BLaER1 treated with 17β-estradiol and CSF1 and Interleukin-3, amounts not matched to agents 10 nM and 100 nM (cell line): ENCODE measurements around the gene MINDY4.

Source experiments
- H3K27ac ChIP-seq, 11 experiments: shearing (Covaris generic); formaldehyde crosslinking; 2 replicates each; pipeline ENCODE4 v1.8.1; 2022
- H3K27me3 ChIP-seq, 11 experiments: shearing (Covaris generic); formaldehyde crosslinking; 2 replicates each; pipeline ENCODE4 v1.8.1; 2022
- H3K36me3 ChIP-seq, 11 experiments: shearing (Covaris generic); formaldehyde crosslinking; 2 replicates each; pipeline ENCODE4 v1.8.1; 2022
- H3K4me1 ChIP-seq, 10 experiments: shearing (Covaris generic); formaldehyde crosslinking; 2 replicates each; pipeline ENCODE4 v1.8.1; 2022
- H3K4me2 ChIP-seq, 11 experiments: shearing (Covaris generic); formaldehyde crosslinking; 2 replicates each; pipeline ENCODE4 v1.8.1; 2022
- H3K4me3 ChIP-seq, 10 experiments: shearing (Covaris generic); formaldehyde crosslinking; 2 replicates each; pipeline ENCODE4 v1.8.1; 2022
- H3K9ac ChIP-seq, 11 experiments: shearing (Covaris generic); formaldehyde crosslinking; 2 replicates each; pipeline ENCODE4 v1.8.1; 2022
- H3K9me3 ChIP-seq, 11 experiments: shearing (Covaris generic); formaldehyde crosslinking; replicated peaks in 1 of 11; 2 replicates each; pipeline ENCODE4 v1.8.1; 2022
- H4K20me1 ChIP-seq, 11 experiments: shearing (Covaris generic); formaldehyde crosslinking; 2 replicates each; pipeline ENCODE4 v1.8.1; 2022
- Cebpa-rat ChIP-seq, 11 experiments: shearing (Covaris generic); IDR thresholded peaks; 2 replicates each; pipeline ENCODE4 v1.8.1; 2022

The MINDY4 gene

DNA sequence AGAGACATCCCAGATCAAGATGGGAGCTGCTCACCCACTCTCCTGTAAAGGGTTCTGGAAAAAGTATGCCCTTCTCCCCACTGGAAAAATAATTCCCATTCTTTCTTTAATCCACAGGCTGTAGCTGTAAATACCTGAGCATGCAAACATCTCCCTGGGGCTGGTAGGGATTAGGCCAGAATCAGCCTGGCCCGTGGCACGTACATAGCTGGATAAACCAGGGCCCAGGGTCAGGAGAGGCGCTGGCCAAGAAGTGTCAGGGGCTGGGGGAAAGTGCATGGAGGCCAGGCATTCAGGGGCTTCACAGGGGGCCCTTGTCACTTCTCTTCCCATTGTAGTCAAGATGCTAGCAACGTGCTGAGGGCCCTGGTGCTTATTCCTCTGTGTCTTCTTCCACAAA lies 109.7 kb downstream of the MINDY4 start:
- Histone ChIP-seq H3K4me2 (peak overlapping the region in 4 of 11 experiments; percentile 35 to 75 (median 53); a peak in 6 of 22 replicates), H3K27ac (no peak overlapping the region), H3K4me3 (no peak overlapping the region), H4K20me1 (no peaks in the 10 kb centered on the region), H3K27me3 (peaks cover 0 to 6% (median 0%) of the 10 kb centered on the region in 11 experiments; a peak in 1 of 22 replicates), H3K4me1 (peaks cover 17 to 51% (median 45%) of the 10 kb centered on the region in 10 experiments), H3K9ac (no peak overlapping the region), H3K36me3 (no peaks in the 10 kb centered on the region), H3K9me3 (no peaks in the 10 kb centered on the region)
- TF ChIP-seq Cebpa-rat (IDR thresholded peaks at IDR 0.05), result no peak

DNA sequence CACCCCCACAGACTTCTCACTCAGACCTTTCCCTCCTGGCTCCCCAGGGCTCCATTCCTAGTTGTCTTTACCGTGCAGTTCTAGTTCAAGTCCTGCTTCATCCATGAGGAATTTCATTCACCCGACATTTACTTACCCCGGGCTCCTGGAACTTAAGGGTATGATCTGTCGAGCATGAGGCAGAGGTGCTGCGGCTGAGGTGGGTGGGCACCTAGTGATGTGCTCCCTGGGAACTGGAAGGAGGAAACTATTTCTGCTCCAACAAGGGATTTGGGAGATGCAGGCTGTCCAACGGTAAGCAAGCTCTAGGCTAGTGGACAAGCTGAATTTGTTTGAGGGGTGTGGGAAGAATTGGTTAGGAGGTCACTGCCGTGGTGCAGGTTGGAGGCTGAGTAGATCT lies 110.2 kb downstream of the MINDY4 start:
- H3K27ac ChIP-seq, result no peak overlapping the region
- H3K4me1 ChIP-seq, result peaks cover 17 to 51% (median 45%) of the 10 kb centered on the region in 10 experiments
- H3K4me3 ChIP-seq, result no peak overlapping the region
- H3K36me3 ChIP-seq, result no peaks in the 10 kb centered on the region
- no peaks in the 10 kb centered on the region for H4K20me1 ChIP-seq
- no peak overlapping the region for H3K9ac ChIP-seq
- no peak overlapping the region for H3K4me2 ChIP-seq
- TF ChIP-seq Cebpa-rat (IDR thresholded peaks at IDR 0.05), result no peak
- H3K9me3 ChIP-seq, result no peaks in the 10 kb centered on the region
- H3K27me3 ChIP-seq, result peaks cover 0 to 6% (median 0%) of the 10 kb centered on the region in 11 experiments; a peak in 1 of 22 replicates

DNA sequence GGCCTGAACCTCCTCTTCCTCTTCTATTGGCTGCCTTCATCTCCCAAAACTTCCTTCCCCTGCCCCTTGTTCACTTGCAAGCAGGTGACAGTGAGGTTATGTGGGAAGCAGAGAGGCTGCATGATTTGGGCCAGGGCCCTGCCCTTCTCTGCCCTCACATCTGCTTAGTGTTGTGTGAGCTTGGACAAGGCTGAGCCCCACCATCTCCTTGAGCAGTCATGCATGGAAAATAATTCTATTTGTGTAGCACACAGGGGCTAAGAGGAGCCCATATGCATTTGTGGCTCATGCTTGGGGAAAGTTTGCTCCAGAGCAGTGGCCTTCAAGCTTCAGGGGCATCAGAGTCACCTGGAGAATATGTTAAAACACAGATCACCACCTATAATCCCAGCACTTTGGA lies 113.7 kb downstream of the MINDY4 start:
- 0 out of 22 replicates have a peak, but pooled peaks cover 0 to 5% (median 0%) of the 10 kb centered on the region in 11 experiments for H4K20me1 ChIP-seq
- peaks cover 17 to 59% (median 53%) of the 10 kb centered on the region in 10 experiments for H3K4me1 ChIP-seq
- H3K36me3 ChIP-seq, result peaks cover 0 to under 1% (median 0%) of the 10 kb centered on the region in 11 experiments; a peak in 1 of 22 replicates
- peak overlapping the region; percentile 21 to 87 (median 76); a peak in 20 of 22 replicates for H3K4me2 ChIP-seq
- peaks cover 0 to 6% (median 0%) of the 10 kb centered on the region in 11 experiments; a peak in 2 of 22 replicates for H3K27me3 ChIP-seq
- H3K4me3 ChIP-seq, result no peak overlapping the region
- H3K27ac ChIP-seq, result no peak overlapping the region
- peaks cover 2 to 10% (median 8%) of the 10 kb centered on the region in 11 experiments for H3K9me3 ChIP-seq
- H3K9ac ChIP-seq, result peak overlapping the region in 1 of 11 experiments; percentile 13; a peak in 1 of 22 replicates
- TF ChIP-seq Cebpa-rat (IDR thresholded peaks at IDR 0.05), result no peak

DNA sequence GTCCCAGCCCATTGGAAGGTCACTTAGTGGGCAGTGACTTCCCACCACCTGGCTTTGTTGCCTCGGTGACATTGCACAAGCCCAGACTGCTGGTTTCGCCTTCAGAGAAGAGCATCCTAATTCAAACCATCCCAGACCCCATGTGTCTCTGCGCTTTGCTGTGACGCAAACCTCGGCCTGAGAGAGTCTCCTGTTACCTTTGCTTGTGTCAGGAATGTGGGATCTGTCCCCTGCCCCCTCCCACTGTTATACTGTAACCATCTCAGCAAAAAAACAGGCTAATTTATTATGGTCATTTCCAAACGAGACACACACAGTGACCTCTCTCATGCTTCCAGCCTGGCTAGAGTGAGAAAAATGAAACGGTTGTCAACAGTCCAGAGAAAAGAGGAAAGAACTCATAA lies 115.4 kb downstream of the MINDY4 start:
- Histone ChIP-seq H4K20me1 (0 out of 22 replicates have a peak, but pooled peaks cover 0 to 5% (median 0%) of the 10 kb centered on the region in 11 experiments), H3K4me2 (peak overlapping the region in 9 of 11 experiments; percentile 8 to 87 (median 80); a peak in 16 of 22 replicates), H3K9ac (no peak overlapping the region), H3K36me3 (peaks cover 0 to 6% (median 0%) of the 10 kb centered on the region in 11 experiments; a peak in 1 of 22 replicates), H3K4me1 (peaks cover 7 to 64% (median 54%) of the 10 kb centered on the region in 10 experiments; a peak in 19 of 20 replicates), H3K4me3 (no peak overlapping the region), H3K27me3 (peaks cover 0 to 6% (median 0%) of the 10 kb centered on the region in 11 experiments; a peak in 2 of 22 replicates), H3K9me3 (peaks cover 20 to 27% (median 25%) of the 10 kb centered on the region in 11 experiments), H3K27ac (no peak overlapping the region)
- no peak for TF ChIP-seq Cebpa-rat (IDR thresholded peaks at IDR 0.05)

DNA sequence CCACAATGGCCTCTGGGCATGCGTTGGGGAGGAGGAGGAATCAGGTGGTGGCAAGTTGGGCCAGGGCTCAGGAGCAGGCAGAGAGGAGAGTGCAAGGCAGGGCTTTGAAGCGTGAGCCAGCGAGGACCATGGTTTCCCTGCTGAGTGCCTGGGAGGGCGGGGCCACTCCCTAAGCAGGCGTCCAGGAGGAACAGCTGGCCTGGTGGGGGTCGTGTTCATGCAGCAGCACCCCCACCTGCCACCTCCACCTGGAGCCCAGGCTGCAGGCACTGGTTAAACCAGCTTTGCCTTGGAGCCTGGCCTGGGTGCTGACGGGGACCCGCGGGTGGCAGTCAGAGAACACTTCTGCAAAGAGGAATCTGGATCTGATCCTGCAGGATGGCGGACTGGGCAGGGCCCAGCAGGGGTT lies 116.3 kb downstream of the MINDY4 start:
- Histone ChIP-seq H4K20me1 (0 out of 22 replicates have a peak, but pooled peaks cover 0 to 5% (median 0%) of the 10 kb centered on the region in 11 experiments), H3K27me3 (peaks cover 0 to 6% (median 0%) of the 10 kb centered on the region in 11 experiments; a peak in 2 of 22 replicates), H3K4me1 (peaks cover 7 to 73% (median 62%) of the 10 kb centered on the region in 10 experiments; a peak in 19 of 20 replicates), H3K4me2 (peak overlapping the region in 8 of 11 experiments; percentile 40 to 87 (median 82); a peak in 16 of 22 replicates), H3K27ac (no peak overlapping the region), H3K9ac (no peak overlapping the region), H3K9me3 (peaks cover 23 to 35% (median 31%) of the 10 kb centered on the region in 11 experiments), H3K4me3 (no peak overlapping the region), H3K36me3 (peaks cover 0 to 6% (median 0%) of the 10 kb centered on the region in 11 experiments; a peak in 1 of 22 replicates)
- TF ChIP-seq Cebpa-rat (IDR thresholded peaks at IDR 0.05), result no peak

DNA sequence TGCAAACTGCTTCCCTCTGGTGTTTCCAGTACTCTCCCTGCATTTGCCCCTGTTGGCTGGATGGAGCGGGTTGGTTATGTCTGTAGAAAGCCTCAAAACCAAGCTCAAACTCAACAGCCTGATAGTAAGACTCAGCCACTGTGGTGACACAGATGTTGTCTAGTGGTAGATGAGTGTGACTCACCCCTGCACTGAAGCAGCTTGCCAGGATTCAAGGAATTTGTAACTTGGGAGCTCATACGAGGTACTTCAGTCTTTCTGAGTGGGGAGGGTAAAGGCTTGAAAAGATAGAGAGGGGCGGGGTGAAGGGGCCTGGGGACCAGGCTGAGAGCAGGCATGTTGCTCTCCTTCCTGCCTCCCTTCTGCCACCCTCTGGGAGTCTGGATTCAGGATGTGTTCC lies 117.5 kb downstream of the MINDY4 start:
- Histone ChIP-seq H3K4me3 (no peak overlapping the region), H3K4me2 (peak overlapping the region in 1 of 11 experiments; percentile 28; a peak in 1 of 22 replicates), H3K9ac (no peak overlapping the region), H3K9me3 (peaks cover 23 to 36% (median 31%) of the 10 kb centered on the region in 11 experiments), H3K27me3 (peaks cover 0 to 6% (median 0%) of the 10 kb centered on the region in 11 experiments; a peak in 2 of 22 replicates), H3K27ac (no peak overlapping the region), H3K36me3 (peaks cover 0 to 6% (median 0%) of the 10 kb centered on the region in 11 experiments; a peak in 1 of 22 replicates), H3K4me1 (peaks cover 7 to 74% (median 64%) of the 10 kb centered on the region in 10 experiments; a peak in 19 of 20 replicates), H4K20me1 (0 out of 22 replicates have a peak, but pooled peaks cover 0 to 5% (median 0%) of the 10 kb centered on the region in 11 experiments)
- TF ChIP-seq Cebpa-rat (IDR thresholded peaks at IDR 0.05), result no peak

DNA sequence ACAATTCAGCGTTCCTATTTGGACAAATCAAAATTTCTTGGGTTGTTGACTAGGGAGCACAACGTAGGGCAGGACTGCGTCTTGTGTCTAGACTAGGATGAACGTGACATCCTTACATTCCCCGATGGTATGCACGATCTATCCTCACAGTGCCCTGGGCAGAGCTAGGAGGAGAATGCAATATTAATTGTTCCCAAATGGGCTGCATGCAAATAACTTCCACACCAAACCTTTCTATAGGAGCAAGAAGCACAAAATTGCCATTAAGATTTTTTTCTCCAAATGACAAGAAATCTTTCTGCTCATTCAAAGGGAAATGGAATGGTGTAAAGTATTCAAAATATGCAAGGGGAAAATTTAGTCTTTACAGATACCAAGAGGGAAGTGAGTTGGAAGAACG lies 119.0 kb downstream of the MINDY4 start:
- no peak for TF ChIP-seq Cebpa-rat (IDR thresholded peaks at IDR 0.05)
- Histone ChIP-seq H3K27me3 (peaks cover 0 to 8% (median 0%) of the 10 kb centered on the region in 11 experiments; a peak in 1 of 22 replicates), H3K9me3 (peaks cover 23 to 36% (median 31%) of the 10 kb centered on the region in 11 experiments), H3K36me3 (peaks cover 0 to 6% (median 0%) of the 10 kb centered on the region in 11 experiments; a peak in 1 of 22 replicates), H3K27ac (no peak overlapping the region), H3K9ac (no peak overlapping the region), H4K20me1 (0 out of 22 replicates have a peak, but pooled peaks cover 0 to 8% (median 0%) of the 10 kb centered on the region in 11 experiments), H3K4me3 (no peak overlapping the region), H3K4me1 (peaks cover 6 to 74% (median 63%) of the 10 kb centered on the region in 10 experiments; a peak in 19 of 20 replicates), H3K4me2 (no peak overlapping the region)

DNA sequence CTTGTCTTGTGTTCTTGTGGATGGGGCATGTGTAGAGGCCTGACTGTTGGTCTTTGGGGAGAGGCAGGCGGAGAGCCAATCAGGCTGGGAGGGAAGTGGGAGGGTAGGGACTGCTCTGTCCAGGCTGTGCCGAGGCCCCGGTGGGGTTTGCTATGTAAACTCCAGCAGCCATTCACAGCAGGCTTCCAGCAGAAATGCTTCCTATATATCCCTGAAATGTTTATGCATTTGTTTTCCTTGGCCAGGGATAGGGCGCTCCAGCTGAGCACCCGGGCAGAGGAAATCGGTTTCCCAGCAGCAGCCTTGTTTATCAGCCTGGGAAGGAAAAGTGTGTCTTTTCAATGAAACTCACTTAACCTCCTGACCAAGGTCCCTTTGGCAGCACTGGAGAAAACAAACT lies 122.1 kb downstream of the MINDY4 start:
- Histone ChIP-seq H4K20me1 (0 out of 22 replicates have a peak, but pooled peaks cover 0 to 10% (median 0%) of the 10 kb centered on the region in 11 experiments), H3K4me3 (no peak overlapping the region), H3K27me3 (peaks cover 0 to 8% (median 0%) of the 10 kb centered on the region in 11 experiments; a peak in 1 of 22 replicates), H3K27ac (no peak overlapping the region), H3K36me3 (peaks cover 0 to 6% (median 0%) of the 10 kb centered on the region in 11 experiments; a peak in 1 of 22 replicates), H3K4me2 (peak overlapping the region in 7 of 11 experiments; percentile 9 to 78 (median 66); a peak in 13 of 22 replicates), H3K9me3 (peaks cover 23 to 36% (median 31%) of the 10 kb centered on the region in 11 experiments), H3K4me1 (peaks cover 19 to 74% (median 68%) of the 10 kb centered on the region in 10 experiments), H3K9ac (no peak overlapping the region)
- no peak for TF ChIP-seq Cebpa-rat (IDR thresholded peaks at IDR 0.05)

DNA sequence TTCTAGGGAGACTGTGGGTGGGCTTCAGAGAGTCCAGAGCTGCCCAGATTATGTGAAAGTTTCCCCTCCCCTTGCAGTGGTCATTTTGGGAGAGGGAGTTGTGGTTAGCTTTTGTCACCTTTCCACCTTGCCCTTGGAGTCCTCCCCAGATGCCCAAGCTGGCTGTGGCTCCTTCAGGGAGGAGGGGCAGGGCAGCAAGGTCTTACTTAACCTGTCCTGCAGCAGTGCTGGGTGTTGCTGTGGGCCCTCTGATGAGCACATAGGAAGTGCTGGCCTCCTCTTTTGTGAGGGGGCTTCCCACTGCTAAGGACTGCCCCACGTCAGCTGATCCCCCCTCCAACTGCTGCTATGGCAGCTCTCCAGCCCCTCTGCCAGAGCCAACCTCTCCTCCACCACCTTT lies 122.8 kb downstream of the MINDY4 start:
- Histone ChIP-seq H3K9ac (no peak overlapping the region), H3K4me3 (no peak overlapping the region), H3K27ac (no peak overlapping the region), H3K36me3 (peaks cover 0 to 6% (median 0%) of the 10 kb centered on the region in 11 experiments; a peak in 1 of 22 replicates), H3K27me3 (peaks cover 0 to 8% (median 0%) of the 10 kb centered on the region in 11 experiments; a peak in 1 of 22 replicates), H3K9me3 (peaks cover 23 to 35% (median 31%) of the 10 kb centered on the region in 11 experiments), H3K4me1 (peaks cover 23 to 79% (median 73%) of the 10 kb centered on the region in 10 experiments), H3K4me2 (peak overlapping the region in 8 of 11 experiments; percentile 48 to 78 (median 64); a peak in 16 of 22 replicates), H4K20me1 (0 out of 22 replicates have a peak, but pooled peaks cover 0 to 10% (median 0%) of the 10 kb centered on the region in 11 experiments)
- TF ChIP-seq Cebpa-rat (IDR thresholded peaks at IDR 0.05), result no peak
